ENCODE results near the gene BCKDHA. TPM values are rescaled to one million over a fixed set of nuclear protein-coding genes. Genes with fewer than 3 reads are reported as not detected.

BCKDHA gene
- total RNA-seq, 3 donors from 2014 or later (not counting 1 experiment from before 2014, with no cell fraction given): 26.5 to 29.0 (median 28.3) TPM

DNA sequence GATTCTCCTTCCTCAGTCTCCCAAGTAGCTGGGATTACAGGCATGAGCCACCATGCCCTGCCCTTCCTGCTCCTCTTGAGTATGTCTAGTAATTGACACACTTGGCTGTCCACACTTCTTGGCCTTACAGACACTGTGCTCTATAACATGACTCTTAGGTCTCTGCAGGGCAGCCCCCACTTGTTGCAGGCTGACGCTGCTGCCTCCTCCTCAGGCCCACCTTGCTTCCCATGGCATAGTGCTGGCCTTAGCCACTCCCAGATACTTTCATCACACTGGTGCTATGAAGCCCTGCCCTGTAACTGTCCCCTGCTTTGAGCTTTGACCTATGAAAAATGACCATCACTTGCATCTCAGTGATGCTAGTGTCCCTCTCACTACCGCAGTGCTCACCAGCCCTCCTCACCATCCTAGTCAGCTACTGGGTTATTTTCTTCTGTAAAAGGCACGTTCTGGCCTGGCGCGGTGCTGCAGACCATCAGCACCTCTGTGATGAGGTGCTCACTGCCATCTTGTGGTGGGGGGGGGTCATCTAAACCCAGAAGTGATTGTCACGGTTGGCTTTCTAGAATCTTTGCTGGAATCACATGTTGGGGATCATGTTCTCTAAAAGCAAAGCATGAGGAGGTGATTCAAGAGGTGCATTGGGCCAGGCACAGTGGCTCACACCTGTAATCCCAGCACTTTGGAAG, 55.1 kb downstream of the BCKDHA start:
- Mint-ChIP-seq H3K27ac (no peak overlapping the region), H3K36me3 (no peaks in the 10 kb centered on the region), H3K27me3 (ENCODE audit: low read depth in 2 of 2) (peaks cover 16 to 35% of the 10 kb centered on the region in 2 donors), H3K9me3 (no peaks in the 10 kb centered on the region), H3K4me3 (no peak overlapping the region), H3K4me1 (peaks cover 0 to 8% of the 10 kb centered on the region in 2 donors)
- intact Hi-C loops (cut with micrococcal nuclease): no loop called here
- ATAC-seq: no peak
- WGBS (ENCODE audit: insufficient coverage): 88% methylated on average over 6 of the region's 6 CpGs
- H3K36me3 ChIP-seq (ENCODE audit: control insufficient read depth, insufficient read depth, low read length): no peaks in the 10 kb centered on the region
- H3K9me3 ChIP-seq (ENCODE audit: control insufficient read depth, insufficient read depth, low read length): no peaks in the 10 kb centered on the region
- H3K27me3 ChIP-seq (ENCODE audit: control insufficient read depth, insufficient read depth, low read length): peaks cover 2% of the 10 kb centered on the region
- TF ChIP-seq CTCF (IDR thresholded peaks at IDR 0.05): no peak
- DNase-seq: no peak
- peaks cover 9% of the 10 kb centered on the region for H3K4me1 ChIP-seq (ENCODE audit: control insufficient read depth, insufficient read depth, low read length)
- H3K27ac ChIP-seq (ENCODE audit: low read length): no peak overlapping the region
- H3K4me3 ChIP-seq (ENCODE audit: low read length): no peak overlapping the region

DNA sequence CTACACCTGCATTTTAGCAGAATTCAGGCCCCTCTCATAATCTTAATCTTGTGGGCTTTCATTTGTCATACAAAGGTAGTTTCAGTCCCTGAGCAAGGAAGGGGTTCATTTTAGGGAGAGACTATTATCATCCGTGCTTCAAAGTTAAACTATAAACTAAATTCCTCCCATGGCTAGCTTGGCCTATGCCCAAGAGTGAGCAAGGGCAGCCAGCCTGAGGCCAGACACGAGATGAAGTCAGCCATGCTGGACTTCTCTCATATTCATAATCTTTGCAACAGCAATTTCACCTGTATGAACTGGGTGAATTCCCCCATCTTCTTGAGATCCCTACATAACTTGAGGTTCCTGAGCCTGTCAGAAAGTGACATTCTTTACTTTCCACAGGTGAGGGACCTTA, 58.3 kb downstream of the BCKDHA start:
- H3K9me3 Mint-ChIP-seq: no peaks in the 10 kb centered on the region
- TF ChIP-seq CTCF (IDR thresholded peaks at IDR 0.05): no peak
- Histone ChIP-seq H3K9me3 (ENCODE audit: control insufficient read depth, insufficient read depth, low read length) (no peaks in the 10 kb centered on the region), H3K4me3 (ENCODE audit: low read length) (no peak overlapping the region), H3K27me3 (ENCODE audit: control insufficient read depth, insufficient read depth, low read length) (peaks cover 8% of the 10 kb centered on the region), H3K36me3 (ENCODE audit: control insufficient read depth, insufficient read depth, low read length) (no peaks in the 10 kb centered on the region), H3K4me1 (ENCODE audit: control insufficient read depth, insufficient read depth, low read length) (no peaks in the 10 kb centered on the region), H3K27ac (ENCODE audit: low read length) (no peak overlapping the region)
- no peak overlapping the region for H3K4me3 Mint-ChIP-seq
- no peaks in the 10 kb centered on the region for H3K4me1 Mint-ChIP-seq
- ATAC-seq (no peak), DNase-seq (no peak)
- intact Hi-C loops (cut with micrococcal nuclease): no loop called here
- WGBS (ENCODE audit: insufficient coverage): 81% methylated on average over 2 of the region's 2 CpGs
- H3K27me3 Mint-ChIP-seq (ENCODE audit: low read depth in 2 of 2): peaks cover 33 to 48% of the 10 kb centered on the region in 2 donors
- no peak overlapping the region for H3K27ac Mint-ChIP-seq
- no peaks in the 10 kb centered on the region for H3K36me3 Mint-ChIP-seq

- intact Hi-C loops (cut with micrococcal nuclease): no loop called here
- no peak for TF ChIP-seq CTCF (IDR thresholded peaks at IDR 0.05)
- Mint-ChIP-seq H3K36me3 (no peaks in the 10 kb centered on the region), H3K9me3 (no peaks in the 10 kb centered on the region), H3K27me3 (ENCODE audit: low read depth in 2 of 2) (peaks cover 38 to 52% of the 10 kb centered on the region in 2 donors), H3K4me3 (no peak overlapping the region), H3K4me1 (no peaks in the 10 kb centered on the region), H3K27ac (no peak overlapping the region)
- no peak for ATAC-seq
- WGBS (ENCODE audit: insufficient coverage): 59% methylated on average over 6 of the region's 7 CpGs
- H3K4me1 ChIP-seq (ENCODE audit: control insufficient read depth, insufficient read depth, low read length): no peaks in the 10 kb centered on the region
- H3K36me3 ChIP-seq (ENCODE audit: control insufficient read depth, insufficient read depth, low read length): no peaks in the 10 kb centered on the region
- H3K27ac ChIP-seq (ENCODE audit: low read length): no peak overlapping the region
- H3K4me3 ChIP-seq (ENCODE audit: low read length): no peak overlapping the region
- DNase-seq: no peak
- no peaks in the 10 kb centered on the region for H3K9me3 ChIP-seq (ENCODE audit: control insufficient read depth, insufficient read depth, low read length)
- H3K27me3 ChIP-seq (ENCODE audit: control insufficient read depth, insufficient read depth, low read length): peaks cover 13% of the 10 kb centered on the region
Measured at GRCh38 chr19:41456342-41456918, 58.8 kb downstream of the BCKDHA start.
